Putamen (tissue), 1 donor: Measurements from ENCODE around the gene XRCC4.

Experiments
- DNase-seq: peaks from one replicate; pipeline ENCODE4 v3.0.0-alpha.2; 2016; ENCODE audit warnings: low spot score

The XRCC4 gene

DNA sequence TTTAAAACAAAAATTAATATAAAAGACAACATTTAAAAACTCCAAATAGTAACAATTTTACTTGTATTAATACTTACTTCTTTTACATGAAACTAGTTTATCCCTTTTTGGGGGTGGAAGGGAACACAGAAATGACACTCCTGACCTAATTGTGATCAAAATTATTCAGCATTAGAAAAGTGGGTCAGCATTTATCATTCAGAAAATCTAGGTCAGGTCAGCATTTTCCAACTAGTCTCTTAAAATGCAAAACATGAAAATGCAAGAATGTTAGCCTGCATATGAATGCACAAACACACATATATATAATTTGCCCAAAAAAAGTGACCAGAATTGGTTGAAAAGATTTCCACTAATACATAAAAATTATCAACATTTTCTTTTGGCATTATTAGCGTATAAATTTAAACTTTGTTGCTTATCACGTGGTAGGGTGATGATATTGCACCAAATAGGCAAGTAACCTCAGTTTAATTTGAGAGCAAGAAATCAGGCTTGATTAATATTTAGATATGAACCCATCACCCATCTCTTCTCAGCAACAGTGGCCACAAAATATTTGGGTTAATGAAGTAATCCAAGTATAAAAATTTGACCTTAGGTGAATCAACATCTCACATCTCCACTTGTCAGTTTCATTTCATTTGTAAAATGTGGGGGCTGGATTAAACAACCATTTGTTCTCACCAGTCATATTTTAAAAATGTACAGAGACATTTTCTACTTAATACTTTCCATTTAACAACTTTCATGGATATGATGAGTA lies 5.9 kb upstream of the XRCC4 start:
- no peak for DNase-seq

DNA sequence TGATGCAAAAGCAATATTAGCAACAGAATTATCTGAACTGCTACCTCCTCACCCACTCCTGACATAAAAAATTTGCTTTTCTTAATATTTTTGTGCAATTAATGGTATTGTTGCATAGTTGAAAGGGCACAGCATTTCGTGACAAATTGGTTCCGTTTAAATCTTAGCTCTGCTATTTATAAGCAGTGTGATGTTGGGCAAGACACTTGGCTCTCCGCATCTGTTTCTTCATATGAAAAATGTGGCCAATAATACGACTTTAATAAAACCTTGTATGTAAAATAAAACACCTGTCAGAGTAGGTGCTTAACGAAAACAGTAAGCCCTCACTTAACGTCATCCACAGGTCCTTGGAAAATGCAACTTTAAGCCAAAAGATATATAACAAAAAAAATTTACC lies 4.4 kb upstream of the XRCC4 start:
- DNase-seq: no peak

DNA sequence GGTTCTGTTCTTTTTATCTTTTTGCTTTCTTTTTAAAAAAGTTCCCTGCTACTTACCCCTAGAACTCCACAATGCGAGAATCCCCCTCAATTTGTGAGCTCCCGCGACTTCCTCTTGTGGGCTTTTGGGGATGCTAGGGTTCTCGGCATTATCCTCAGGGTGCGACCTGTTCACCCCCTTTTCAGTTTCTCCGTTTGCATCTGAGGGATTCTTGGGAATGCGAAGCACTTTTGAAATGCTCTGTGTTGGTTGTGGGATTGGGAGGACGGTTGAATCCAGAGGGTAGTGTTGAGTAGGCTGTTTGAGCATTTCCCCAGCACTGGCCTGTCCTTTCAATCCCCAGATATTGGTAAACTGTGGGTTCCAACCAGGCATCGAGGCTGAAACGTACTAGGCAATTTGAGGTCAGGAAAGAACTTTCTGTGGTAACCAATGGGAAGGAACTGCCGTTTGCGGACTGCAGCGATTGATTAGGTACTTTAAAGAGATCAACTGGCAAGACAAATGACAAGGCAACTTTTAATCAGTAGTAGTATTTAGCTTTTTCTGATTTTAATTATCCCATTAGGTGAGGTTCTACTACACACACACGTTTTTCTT lies 415 bp downstream of the XRCC4 start:
- DNase-seq: no peak

DNA sequence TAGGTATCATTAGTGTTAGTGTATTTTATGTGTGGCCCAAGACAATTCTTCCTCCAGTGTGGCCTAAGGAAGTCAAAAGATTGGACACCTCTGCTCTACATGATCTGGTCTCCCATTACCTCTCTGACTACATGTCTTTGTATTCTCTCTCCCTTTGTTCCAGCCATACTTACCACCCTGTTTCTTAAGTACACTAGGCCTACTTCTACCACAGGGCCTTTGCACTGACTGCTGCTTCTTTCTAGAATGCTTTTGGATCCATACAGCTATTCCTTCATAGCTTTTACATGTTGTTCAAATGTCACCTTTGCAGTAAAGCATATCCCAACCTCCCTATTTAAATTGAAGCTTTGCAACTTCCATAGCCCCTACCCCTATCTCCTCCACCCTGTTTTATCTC lies 5.4 kb downstream of the XRCC4 start:
- DNase-seq: no peak

DNA sequence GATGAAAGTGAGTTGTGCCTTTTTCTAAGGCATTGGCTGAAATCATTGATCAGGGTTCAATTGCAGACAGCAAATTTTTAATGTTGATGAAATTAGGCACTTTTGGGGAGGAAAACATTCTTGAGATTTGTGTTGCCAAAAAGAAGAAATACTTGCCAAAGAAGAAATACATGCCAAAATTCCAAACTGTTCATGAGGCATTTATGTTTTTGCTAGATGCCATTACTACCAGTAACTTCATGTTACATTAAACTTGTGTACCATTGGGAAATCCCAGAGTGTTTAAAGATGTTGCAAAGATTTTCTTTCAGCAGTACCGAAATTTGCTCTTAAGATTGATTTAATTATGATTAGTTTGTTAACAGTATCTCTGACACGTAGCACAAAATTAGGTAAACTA lies 7.0 kb downstream of the XRCC4 start:
- no peak for DNase-seq

DNA sequence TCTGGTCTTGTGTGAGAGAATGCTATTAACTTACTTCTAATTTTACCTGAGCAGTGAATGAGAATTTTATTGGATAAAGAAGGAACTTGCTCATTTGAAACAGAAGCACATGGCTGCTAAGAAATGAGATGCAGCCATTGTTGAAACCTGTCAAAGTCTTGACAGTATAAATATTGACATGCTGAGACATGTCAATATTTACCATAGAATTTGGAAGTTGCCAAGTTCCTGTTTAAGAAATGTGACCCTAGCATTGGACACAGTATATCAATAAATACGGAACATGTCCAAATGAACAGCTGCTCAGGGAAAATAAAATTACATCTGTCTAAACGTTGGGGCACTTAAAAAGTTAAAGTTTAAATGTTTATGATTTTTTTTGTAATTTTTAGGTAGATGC lies 7.8 kb downstream of the XRCC4 start:
- DNase-seq: no peak

DNA sequence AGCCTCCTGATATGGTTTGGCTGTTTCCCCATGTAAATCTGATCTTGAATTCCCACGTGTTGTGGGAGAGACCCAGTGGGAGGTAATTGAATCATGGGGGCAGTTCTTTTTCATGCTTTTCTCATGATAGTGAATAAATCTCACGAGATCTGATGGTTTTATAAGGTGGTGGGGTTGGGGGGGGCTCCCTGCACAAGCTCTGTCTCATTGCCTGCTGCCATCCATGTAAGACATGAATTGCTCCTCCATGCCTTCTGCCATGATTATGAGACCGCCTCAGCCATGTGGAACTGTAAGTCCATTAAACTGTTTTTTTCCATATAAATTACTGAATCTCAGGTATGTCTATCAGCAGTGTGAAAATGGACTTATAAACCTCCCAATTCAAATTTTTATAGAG lies 12.8 kb downstream of the XRCC4 start:
- no peak for DNase-seq

DNA sequence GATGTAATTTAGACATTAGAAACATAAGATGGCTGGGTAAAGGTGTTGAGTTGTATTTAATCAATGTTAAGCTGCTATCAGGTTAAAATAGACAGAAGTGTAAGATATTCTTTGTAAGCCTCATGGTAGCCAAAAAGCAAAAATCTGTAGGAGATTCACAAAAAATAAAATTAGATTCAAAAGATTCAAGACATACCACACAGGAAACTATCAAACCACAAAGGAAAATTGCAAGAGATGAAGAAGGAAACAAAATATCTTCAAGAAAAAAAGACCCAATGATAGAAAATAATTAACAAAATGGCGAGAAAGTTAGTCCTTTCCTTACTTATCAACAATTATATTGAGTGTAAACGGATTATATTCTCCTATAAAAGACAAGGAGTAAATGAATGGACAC lies 15.3 kb downstream of the XRCC4 start:
- no peak for DNase-seq

DNA sequence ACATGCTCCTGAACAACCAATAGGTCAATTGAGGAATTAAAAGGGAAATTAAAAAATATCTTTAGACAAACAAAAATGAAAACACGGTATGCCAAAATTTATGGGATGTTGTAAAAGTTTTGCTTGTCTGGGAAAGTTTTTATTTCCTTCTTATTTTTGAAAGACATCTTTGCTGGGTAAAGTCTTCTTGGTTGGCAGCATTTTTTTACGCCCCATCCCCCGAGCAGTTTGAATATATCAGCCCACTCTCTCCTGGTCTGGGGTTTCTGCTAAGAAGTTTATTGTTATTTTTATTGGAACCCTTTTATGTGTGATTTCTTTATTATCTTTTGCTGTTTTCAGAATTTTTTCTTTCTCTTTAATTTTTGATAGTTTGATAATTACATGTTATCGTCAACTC lies 16.3 kb downstream of the XRCC4 start:
- DNase-seq: no peak

GRCh38 chr5:83095163-83095956 lies 18.0 kb downstream of the XRCC4 start:
- no peak for DNase-seq

DNA sequence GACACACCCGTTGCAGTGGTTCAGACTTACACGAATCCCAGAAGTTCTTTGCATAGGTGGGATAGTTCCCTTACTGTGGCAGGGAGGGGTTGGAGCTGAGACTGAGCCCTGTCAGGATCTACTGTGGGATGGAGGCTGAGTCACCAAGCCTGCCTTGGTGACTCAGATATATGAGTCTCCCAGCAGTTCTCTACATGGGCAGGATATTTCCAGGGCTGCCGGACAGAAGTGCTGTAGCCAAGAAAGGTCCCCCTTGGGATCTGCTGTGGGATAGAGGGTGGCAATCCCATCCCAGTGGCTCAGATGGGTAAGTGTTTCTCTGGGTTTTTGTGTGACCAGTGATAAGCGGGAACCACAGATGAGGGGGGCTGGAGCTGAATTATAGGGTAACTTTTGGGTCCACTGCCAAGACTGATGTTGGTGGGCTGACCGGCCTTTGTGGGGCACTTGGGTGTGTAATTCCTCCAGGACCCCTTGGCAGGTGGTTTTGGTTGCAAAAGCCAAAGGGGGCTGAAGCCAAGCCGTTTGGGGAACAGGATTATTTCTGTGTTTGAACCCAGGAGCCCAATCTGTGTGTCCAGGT lies 18.7 kb downstream of the XRCC4 start:
- no peak for DNase-seq

DNA sequence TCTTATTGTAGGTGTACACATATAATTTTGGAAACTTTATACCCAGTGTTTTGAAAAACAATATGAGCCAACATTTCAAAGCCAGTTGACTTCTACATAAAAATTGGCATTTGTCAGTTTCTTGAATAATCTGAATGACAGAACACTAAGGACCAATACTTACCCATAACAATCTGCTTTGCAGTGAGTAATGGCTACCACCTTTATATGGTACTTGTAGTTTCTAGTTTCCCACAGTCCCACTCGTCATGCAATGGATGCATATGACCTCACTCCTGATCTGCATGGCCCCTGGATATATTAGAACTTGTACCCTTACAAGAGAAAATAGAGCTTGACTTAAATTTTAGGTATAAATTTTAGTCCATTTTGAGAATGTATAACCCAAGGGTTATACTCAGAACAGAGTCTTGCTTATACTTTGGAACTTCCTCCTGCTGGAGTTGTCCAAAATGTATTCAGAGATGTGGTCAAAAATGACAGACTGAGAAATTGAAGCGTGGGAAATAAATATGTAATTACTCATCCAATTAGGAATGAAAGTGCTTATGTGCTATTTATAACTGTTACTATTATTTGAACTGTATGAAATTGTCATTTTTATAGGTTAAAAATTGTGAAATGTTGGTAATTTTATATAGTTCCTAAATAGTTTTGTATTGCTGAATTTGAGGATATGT lies 19.5 kb downstream of the XRCC4 start:
- no peak for DNase-seq

DNA sequence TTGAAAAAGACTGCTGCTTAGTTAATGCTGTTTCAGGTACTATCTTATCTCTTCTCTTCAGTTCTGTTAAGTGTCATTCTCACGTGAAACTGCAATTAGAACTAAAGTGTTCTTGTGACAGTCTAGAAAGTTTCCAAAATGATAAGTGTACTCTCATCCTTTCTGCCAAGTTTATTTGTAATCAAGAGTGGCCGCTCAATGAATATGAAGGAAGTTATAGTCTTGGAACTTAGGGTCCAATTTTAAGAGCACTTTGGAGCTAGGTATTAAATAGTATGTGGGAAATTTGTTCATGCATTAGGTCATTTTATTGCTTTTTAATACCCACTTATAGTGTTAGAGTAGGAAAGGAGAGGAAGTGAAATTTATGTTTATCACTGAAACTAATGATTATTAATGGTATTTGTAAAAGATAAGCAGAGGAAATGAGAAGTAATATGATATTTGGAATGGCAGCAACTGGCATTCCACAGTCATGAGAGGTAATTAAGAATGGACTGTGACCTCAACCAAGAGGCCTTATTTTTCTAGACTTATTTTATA lies 20.4 kb downstream of the XRCC4 start:
- DNase-seq: no peak

DNA sequence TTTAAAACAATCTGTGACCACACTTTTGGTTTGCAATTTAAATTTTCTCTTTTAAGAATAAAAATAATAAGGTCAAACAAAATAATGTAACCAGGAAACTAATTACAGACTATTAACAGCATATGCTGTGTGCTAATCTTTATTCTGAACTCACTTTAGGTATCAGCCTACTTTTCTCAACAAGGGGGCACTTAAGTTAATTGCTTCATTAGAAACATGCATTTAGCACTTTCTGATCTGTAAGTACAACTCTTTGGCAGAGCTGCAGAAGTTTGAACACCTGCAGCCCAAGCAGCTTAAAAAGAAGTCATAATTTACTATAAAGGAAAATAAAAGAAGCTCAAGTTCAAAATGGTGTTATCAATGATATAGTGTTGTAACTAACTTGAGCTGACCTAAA lies 21.7 kb downstream of the XRCC4 start:
- DNase-seq: no peak

DNA sequence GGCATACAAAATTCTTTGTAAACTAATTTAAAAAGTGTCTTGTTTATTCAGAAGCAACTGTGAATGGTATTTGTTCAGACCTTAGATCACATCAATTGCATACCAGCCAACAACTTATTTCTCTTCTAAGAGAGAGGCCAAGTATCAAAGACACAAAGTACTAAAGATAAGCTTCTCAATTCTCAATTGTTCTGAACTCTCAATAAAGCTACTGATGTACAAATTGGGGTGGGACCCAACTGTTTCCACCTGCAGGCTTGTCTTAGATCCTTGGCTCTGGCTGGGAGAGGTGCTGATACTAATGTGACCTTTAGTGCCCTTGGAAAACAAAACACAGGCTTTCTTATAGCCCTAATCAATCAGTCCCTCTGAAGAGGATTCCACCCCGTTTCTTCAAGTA lies 22.1 kb downstream of the XRCC4 start:
- DNase-seq: no peak

GRCh38 chr5:83101514-83101913 lies 24.2 kb downstream of the XRCC4 start:
- DNase-seq: no peak

- no peak for DNase-seq
These were observed 25.1 kb downstream of the XRCC4 start for GRCh38 chr5:83102364-83102980.

- DNase-seq: no peak
These were observed 26.7 kb downstream of the XRCC4 start for GRCh38 chr5:83104021-83104420.

GRCh38 chr5:83107692-83108420 lies 30.5 kb downstream of the XRCC4 start:
- DNase-seq: no peak

DNA sequence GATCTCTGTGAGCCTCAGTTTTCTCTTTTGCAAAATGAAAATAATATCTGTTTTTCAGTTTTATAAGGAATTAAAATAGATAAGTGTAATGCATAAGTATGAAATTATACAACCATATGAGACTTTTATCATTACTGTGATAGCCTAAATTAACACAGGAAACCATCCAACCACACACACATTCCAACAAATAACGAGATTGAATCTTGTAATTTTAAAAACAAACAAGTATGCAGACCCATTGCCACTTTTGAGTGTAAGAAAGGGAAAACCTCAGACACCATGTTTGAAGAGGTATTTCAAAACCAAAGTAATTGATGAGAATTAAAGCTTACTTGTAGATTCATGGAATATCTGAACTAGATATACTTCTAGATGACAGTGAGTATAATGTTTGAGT lies 32.0 kb downstream of the XRCC4 start:
- no peak for DNase-seq

- DNase-seq: no peak
These were observed 38.5 kb downstream of the XRCC4 start for GRCh38 chr5:83115816-83116215.
